ENCODE data around the gene MYO16.

Gene MYO16

GRCh38 chr13:109146912-109147647, 517.7 kb downstream of the MYO16 start:
- Mint-ChIP-seq H3K4me3 (no peak overlapping the region), H3K27me3 (peaks cover 32% of the 10 kb centered on the region), H3K36me3 (ENCODE audit: low read depth) (no peaks in the 10 kb centered on the region), H3K9me3 (no peaks in the 10 kb centered on the region), H3K4me1 (ENCODE audit: low read depth) (no peaks in the 10 kb centered on the region), H3K27ac (no peak overlapping the region)
- DNase-seq, result no peak

- Mint-ChIP-seq H3K27me3 (peaks cover 21% of the 10 kb centered on the region), H3K4me1 (ENCODE audit: low read depth) (no peaks in the 10 kb centered on the region), H3K9me3 (no peaks in the 10 kb centered on the region), H3K36me3 (ENCODE audit: low read depth) (no peaks in the 10 kb centered on the region), H3K4me3 (no peak overlapping the region), H3K27ac (no peak overlapping the region)
- no peak for DNase-seq
These were observed 518.8 kb downstream of the MYO16 start for GRCh38 chr13:109148243-109148642.

GRCh38 chr13:109150696-109151095, 521.3 kb downstream of the MYO16 start:
- DNase-seq, result no peak
- no peaks in the 10 kb centered on the region for H3K36me3 Mint-ChIP-seq (ENCODE audit: low read depth)
- H3K9me3 Mint-ChIP-seq, result no peaks in the 10 kb centered on the region
- peaks cover 2% of the 10 kb centered on the region for H3K4me1 Mint-ChIP-seq (ENCODE audit: low read depth)
- H3K4me3 Mint-ChIP-seq, result no peak overlapping the region
- peaks cover 9% of the 10 kb centered on the region for H3K27me3 Mint-ChIP-seq
- H3K27ac Mint-ChIP-seq, result no peak overlapping the region

- DNase-seq, result no peak
- Mint-ChIP-seq H3K4me3 (no peak overlapping the region), H3K27ac (no peak overlapping the region), H3K27me3 (peaks cover 9% of the 10 kb centered on the region), H3K36me3 (ENCODE audit: low read depth) (no peaks in the 10 kb centered on the region), H3K9me3 (no peaks in the 10 kb centered on the region), H3K4me1 (ENCODE audit: low read depth) (peaks cover 2% of the 10 kb centered on the region)
These were observed 521.8 kb downstream of the MYO16 start for GRCh38 chr13:109151255-109151654.

GRCh38 chr13:109151696-109152095, 522.3 kb downstream of the MYO16 start:
- Mint-ChIP-seq H3K9me3 (no peaks in the 10 kb centered on the region), H3K4me3 (no peak overlapping the region), H3K36me3 (ENCODE audit: low read depth) (no peaks in the 10 kb centered on the region), H3K27me3 (peaks cover 11% of the 10 kb centered on the region), H3K4me1 (ENCODE audit: low read depth) (peaks cover 2% of the 10 kb centered on the region), H3K27ac (no peak overlapping the region)
- DNase-seq, result no peak

GRCh38 chr13:109152311-109152820, 523.0 kb downstream of the MYO16 start:
- Mint-ChIP-seq H3K4me1 (ENCODE audit: low read depth) (peaks cover 2% of the 10 kb centered on the region), H3K36me3 (ENCODE audit: low read depth) (no peaks in the 10 kb centered on the region), H3K27ac (no peak overlapping the region), H3K4me3 (no peak overlapping the region), H3K27me3 (peaks cover 14% of the 10 kb centered on the region), H3K9me3 (no peaks in the 10 kb centered on the region)
- no peak for DNase-seq

- H3K27me3 Mint-ChIP-seq, result peaks cover 15% of the 10 kb centered on the region
- H3K36me3 Mint-ChIP-seq (ENCODE audit: low read depth), result no peaks in the 10 kb centered on the region
- H3K27ac Mint-ChIP-seq, result no peak overlapping the region
- H3K9me3 Mint-ChIP-seq, result no peaks in the 10 kb centered on the region
- no peak for DNase-seq
- H3K4me1 Mint-ChIP-seq (ENCODE audit: low read depth), result peaks cover 2% of the 10 kb centered on the region
- no peak overlapping the region for H3K4me3 Mint-ChIP-seq
These were observed 523.5 kb downstream of the MYO16 start for GRCh38 chr13:109152941-109153340.

GRCh38 chr13:109154146-109154545, 524.7 kb downstream of the MYO16 start:
- Mint-ChIP-seq H3K27ac (no peak overlapping the region), H3K27me3 (peaks cover 21% of the 10 kb centered on the region), H3K4me3 (no peak overlapping the region), H3K4me1 (ENCODE audit: low read depth) (peaks cover 2% of the 10 kb centered on the region), H3K9me3 (no peaks in the 10 kb centered on the region), H3K36me3 (ENCODE audit: low read depth) (no peaks in the 10 kb centered on the region)
- DNase-seq, result no peak

GRCh38 chr13:109154546-109154945, 525.1 kb downstream of the MYO16 start:
- no peak for DNase-seq
- Mint-ChIP-seq H3K9me3 (no peaks in the 10 kb centered on the region), H3K27me3 (peaks cover 21% of the 10 kb centered on the region), H3K4me3 (no peak overlapping the region), H3K36me3 (ENCODE audit: low read depth) (no peaks in the 10 kb centered on the region), H3K27ac (no peak overlapping the region), H3K4me1 (ENCODE audit: low read depth) (peaks cover 2% of the 10 kb centered on the region)

GRCh38 chr13:109154966-109155761, 525.8 kb downstream of the MYO16 start:
- Mint-ChIP-seq H3K9me3 (no peaks in the 10 kb centered on the region), H3K27ac (no peak overlapping the region), H3K36me3 (ENCODE audit: low read depth) (no peaks in the 10 kb centered on the region), H3K4me1 (ENCODE audit: low read depth) (peaks cover 2% of the 10 kb centered on the region), H3K4me3 (no peak overlapping the region), H3K27me3 (peaks cover 21% of the 10 kb centered on the region)
- no peak for DNase-seq

GRCh38 chr13:109156181-109156935, 526.9 kb downstream of the MYO16 start:
- no peak for DNase-seq

GRCh38 chr13:109157275-109157674, 527.9 kb downstream of the MYO16 start:
- DNase-seq, result no peak
- no peak overlapping the region for H3K4me3 Mint-ChIP-seq
- H3K27me3 Mint-ChIP-seq, result peaks cover 30% of the 10 kb centered on the region
- peaks cover 4% of the 10 kb centered on the region for H3K4me1 Mint-ChIP-seq (ENCODE audit: low read depth)
- H3K9me3 Mint-ChIP-seq, result no peaks in the 10 kb centered on the region
- no peaks in the 10 kb centered on the region for H3K36me3 Mint-ChIP-seq (ENCODE audit: low read depth)
- H3K27ac Mint-ChIP-seq, result no peak overlapping the region

More at GRCh38 chr13:109156181-109156935, 526.9 kb downstream of the MYO16 start:
- no peaks in the 10 kb centered on the region for H3K9me3 Mint-ChIP-seq
- no peak overlapping the region for H3K27ac Mint-ChIP-seq
- H3K36me3 Mint-ChIP-seq (ENCODE audit: low read depth), result no peaks in the 10 kb centered on the region
- no peak overlapping the region for H3K4me3 Mint-ChIP-seq
- peaks cover 2% of the 10 kb centered on the region for H3K4me1 Mint-ChIP-seq (ENCODE audit: low read depth)
- H3K27me3 Mint-ChIP-seq, result peaks cover 30% of the 10 kb centered on the region

- DNase-seq, result no peak
- peaks cover 13% of the 10 kb centered on the region for H3K4me1 Mint-ChIP-seq (ENCODE audit: low read depth)
- H3K27me3 Mint-ChIP-seq, result peaks cover 34% of the 10 kb centered on the region
- no peaks in the 10 kb centered on the region for H3K9me3 Mint-ChIP-seq
- no peaks in the 10 kb centered on the region for H3K36me3 Mint-ChIP-seq (ENCODE audit: low read depth)
- no peak overlapping the region for H3K4me3 Mint-ChIP-seq
- no peak overlapping the region for H3K27ac Mint-ChIP-seq
These were observed 529.0 kb downstream of the MYO16 start for GRCh38 chr13:109158383-109158782.

- Mint-ChIP-seq H3K4me1 (ENCODE audit: low read depth) (peaks cover 12% of the 10 kb centered on the region), H3K9me3 (no peaks in the 10 kb centered on the region), H3K4me3 (no peak overlapping the region), H3K27me3 (peaks cover 39% of the 10 kb centered on the region), H3K27ac (no peak overlapping the region), H3K36me3 (ENCODE audit: low read depth) (no peaks in the 10 kb centered on the region)
- no peak for DNase-seq
These were observed 530.4 kb downstream of the MYO16 start for GRCh38 chr13:109159650-109160309.
